ENCODE data around the gene ABCC9. TPM values are rescaled to one million over a fixed set of nuclear protein-coding genes. Genes with fewer than 3 reads are reported as not detected.
"Not testable (repeated sequence)": the region's sequence is repeated elsewhere in the genome, so short reads cannot be mapped to it uniquely, and the experiment has no call there.

ABCC9 gene
- total RNA-seq, 1 experiment from 2014 or later = not detected

DNA sequence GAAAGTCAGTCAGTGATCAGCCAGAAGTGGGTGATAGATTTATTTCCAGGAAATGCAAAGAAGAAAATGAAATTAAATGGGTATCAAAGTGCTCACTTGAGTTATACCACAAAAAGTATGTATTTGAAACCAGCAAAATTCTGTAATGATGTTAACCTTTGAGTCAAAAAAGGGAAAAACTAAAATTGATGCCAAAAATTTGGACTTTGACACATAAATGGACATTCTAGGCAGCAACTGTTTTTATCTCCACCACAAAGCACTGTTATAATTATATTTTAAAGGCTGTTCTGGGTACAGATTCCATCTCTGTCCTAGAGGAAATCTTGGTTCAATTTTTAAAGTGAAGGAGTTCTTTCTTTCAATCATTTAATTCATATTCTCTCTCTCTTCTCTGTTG is 135.0 kb downstream of the ABCC9 start:
- Histone ChIP-seq H3K79me2 (ENCODE audit: low read length) (no peaks in the 10 kb centered on the region), H3K27me3 (ENCODE audit: low read length) (no peaks in the 10 kb centered on the region), H3K9ac (ENCODE audit: low read length) (no peak overlapping the region), H4K20me1 (ENCODE audit: insufficient read depth, low read depth, low read length) (no peaks in the 10 kb centered on the region), H3K4me1 (ENCODE audit: low read length) (no peaks in the 10 kb centered on the region), H3K4me2 (ENCODE audit: low read depth, low read length, poor library complexity, severe bottlenecking) (no peak overlapping the region), H2AFZ (ENCODE audit: low read length) (no peak overlapping the region), H3K9me3 (ENCODE audit: low read length) (no peaks in the 10 kb centered on the region), H3K36me3 (ENCODE audit: insufficient read depth, low read length) (no peaks in the 10 kb centered on the region), H3K4me3 (ENCODE audit: low read length) (no peak overlapping the region), H3K9me2 (replicated peaks; ENCODE audit: insufficient read depth, low read length) (no peaks in the 10 kb centered on the region), H3K27ac (ENCODE audit: low read length) (no peak overlapping the region)
- DNase-seq = no peak

DNA sequence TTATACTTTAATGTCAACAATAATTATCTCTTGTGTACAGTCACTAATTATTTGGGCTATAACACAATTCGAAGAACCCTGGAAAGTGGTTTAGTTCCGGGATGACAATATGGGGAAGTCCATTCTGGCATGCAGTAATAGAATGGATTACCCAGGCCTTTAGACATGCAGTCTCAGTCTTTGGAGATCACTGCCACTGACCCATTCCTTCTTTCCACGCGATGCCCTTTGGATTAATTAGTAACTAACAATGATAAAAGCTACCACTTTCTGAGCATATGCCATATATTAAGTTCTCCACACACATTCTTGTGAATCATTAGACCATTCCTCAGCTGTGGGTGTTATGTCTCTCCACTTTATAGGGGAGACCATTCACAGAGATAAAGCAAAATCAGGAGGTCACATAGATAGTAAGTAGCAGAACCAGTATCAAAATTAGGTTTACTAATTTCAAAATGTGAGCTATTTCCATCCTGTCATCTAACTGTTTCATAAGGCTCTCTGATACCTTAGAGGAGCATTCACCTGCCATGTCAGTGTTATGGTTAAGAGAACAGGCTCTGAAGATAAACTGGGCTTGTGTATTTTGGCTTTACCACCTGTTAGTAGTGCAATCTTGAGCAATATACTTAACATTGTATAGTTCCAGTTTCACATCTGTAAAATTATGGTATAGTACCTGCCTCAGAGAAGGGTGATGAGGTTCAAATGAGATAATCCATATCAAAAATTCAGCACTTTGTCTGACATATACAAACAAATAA is 139.5 kb downstream of the ABCC9 start:
- no peak overlapping the region for H3K9ac ChIP-seq (ENCODE audit: low read length)
- no peaks in the 10 kb centered on the region for H3K27me3 ChIP-seq (ENCODE audit: low read length)
- DNase-seq = no peak
- H3K9me3 ChIP-seq (ENCODE audit: low read length) = no peaks in the 10 kb centered on the region
- no peak overlapping the region for H2AFZ ChIP-seq (ENCODE audit: low read length)
- H3K36me3 ChIP-seq (ENCODE audit: insufficient read depth, low read length) = no peaks in the 10 kb centered on the region
- no peak overlapping the region for H3K27ac ChIP-seq (ENCODE audit: low read length)
- H3K4me1 ChIP-seq (ENCODE audit: low read length) = no peaks in the 10 kb centered on the region
- H3K4me3 ChIP-seq (ENCODE audit: low read length) = no peak overlapping the region
- no peaks in the 10 kb centered on the region for H3K79me2 ChIP-seq (ENCODE audit: low read length)
- H4K20me1 ChIP-seq (ENCODE audit: insufficient read depth, low read depth, low read length) = no peaks in the 10 kb centered on the region
- H3K4me2 ChIP-seq (ENCODE audit: low read depth, low read length, poor library complexity, severe bottlenecking) = no peak overlapping the region
- H3K9me2 ChIP-seq (replicated peaks; ENCODE audit: insufficient read depth, low read length) = no peaks in the 10 kb centered on the region

DNA sequence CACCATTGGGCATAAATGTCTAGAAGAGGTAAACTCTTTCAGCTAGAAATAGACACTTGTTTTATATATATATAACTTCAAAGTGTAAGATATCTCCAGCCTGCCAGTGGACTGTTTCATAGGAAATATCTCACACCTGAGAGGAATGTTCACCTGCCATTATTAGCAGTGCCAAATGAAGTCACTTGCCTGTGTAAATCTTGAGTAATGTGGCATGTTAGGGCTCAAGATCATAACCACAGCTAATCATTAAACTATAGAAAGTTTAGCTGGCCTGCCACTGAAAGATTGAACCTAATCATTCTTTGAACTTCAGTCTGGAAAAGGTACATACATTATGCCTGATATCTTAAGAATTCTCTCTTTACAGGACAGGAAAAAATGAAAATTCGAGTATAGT is 141.2 kb downstream of the ABCC9 start:
- Histone ChIP-seq H3K9me2 (replicated peaks; ENCODE audit: insufficient read depth, low read length) (no peaks in the 10 kb centered on the region), H3K9me3 (ENCODE audit: low read length) (no peaks in the 10 kb centered on the region), H3K9ac (ENCODE audit: low read length) (no peak overlapping the region), H3K4me1 (ENCODE audit: low read length) (no peaks in the 10 kb centered on the region), H3K36me3 (ENCODE audit: insufficient read depth, low read length) (no peaks in the 10 kb centered on the region), H3K27ac (ENCODE audit: low read length) (no peak overlapping the region), H3K27me3 (ENCODE audit: low read length) (no peaks in the 10 kb centered on the region), H3K79me2 (ENCODE audit: low read length) (no peaks in the 10 kb centered on the region), H3K4me3 (ENCODE audit: low read length) (no peak overlapping the region), H4K20me1 (ENCODE audit: insufficient read depth, low read depth, low read length) (no peaks in the 10 kb centered on the region), H3K4me2 (ENCODE audit: low read depth, low read length, poor library complexity, severe bottlenecking) (no peak overlapping the region), H2AFZ (ENCODE audit: low read length) (no peak overlapping the region)
- no peak for DNase-seq

DNA sequence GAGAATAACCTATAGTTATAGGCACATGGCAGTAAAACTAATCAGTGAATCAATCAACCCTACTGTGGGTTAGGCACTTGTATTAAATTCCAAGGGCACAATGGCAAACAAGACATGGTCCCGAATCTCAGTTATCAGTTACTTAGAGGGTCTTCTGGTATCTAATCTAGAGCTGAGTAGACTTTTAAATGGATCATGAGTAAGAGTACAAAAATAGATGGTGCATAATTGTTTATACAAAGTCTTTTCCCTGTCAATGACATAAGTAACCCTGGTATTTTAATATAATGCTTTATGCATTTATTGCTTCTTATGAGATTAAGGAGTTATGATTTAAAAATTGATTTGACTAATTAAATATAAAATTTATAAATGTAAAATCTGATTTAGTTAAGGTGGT is 143.7 kb downstream of the ABCC9 start:
- H3K4me3 ChIP-seq (ENCODE audit: low read length) = no peak overlapping the region
- no peaks in the 10 kb centered on the region for H3K4me1 ChIP-seq (ENCODE audit: low read length)
- no peaks in the 10 kb centered on the region for H3K9me2 ChIP-seq (replicated peaks; ENCODE audit: insufficient read depth, low read length)
- H3K79me2 ChIP-seq (ENCODE audit: low read length) = no peaks in the 10 kb centered on the region
- no peaks in the 10 kb centered on the region for H3K36me3 ChIP-seq (ENCODE audit: insufficient read depth, low read length)
- no peaks in the 10 kb centered on the region for H4K20me1 ChIP-seq (ENCODE audit: insufficient read depth, low read depth, low read length)
- no peaks in the 10 kb centered on the region for H3K9me3 ChIP-seq (ENCODE audit: low read length)
- no peak overlapping the region for H3K4me2 ChIP-seq (ENCODE audit: low read depth, low read length, poor library complexity, severe bottlenecking)
- no peak for DNase-seq
- H3K9ac ChIP-seq (ENCODE audit: low read length) = no peak overlapping the region
- no peak overlapping the region for H2AFZ ChIP-seq (ENCODE audit: low read length)
- H3K27me3 ChIP-seq (ENCODE audit: low read length) = no peaks in the 10 kb centered on the region
- H3K27ac ChIP-seq (ENCODE audit: low read length) = no peak overlapping the region

DNA sequence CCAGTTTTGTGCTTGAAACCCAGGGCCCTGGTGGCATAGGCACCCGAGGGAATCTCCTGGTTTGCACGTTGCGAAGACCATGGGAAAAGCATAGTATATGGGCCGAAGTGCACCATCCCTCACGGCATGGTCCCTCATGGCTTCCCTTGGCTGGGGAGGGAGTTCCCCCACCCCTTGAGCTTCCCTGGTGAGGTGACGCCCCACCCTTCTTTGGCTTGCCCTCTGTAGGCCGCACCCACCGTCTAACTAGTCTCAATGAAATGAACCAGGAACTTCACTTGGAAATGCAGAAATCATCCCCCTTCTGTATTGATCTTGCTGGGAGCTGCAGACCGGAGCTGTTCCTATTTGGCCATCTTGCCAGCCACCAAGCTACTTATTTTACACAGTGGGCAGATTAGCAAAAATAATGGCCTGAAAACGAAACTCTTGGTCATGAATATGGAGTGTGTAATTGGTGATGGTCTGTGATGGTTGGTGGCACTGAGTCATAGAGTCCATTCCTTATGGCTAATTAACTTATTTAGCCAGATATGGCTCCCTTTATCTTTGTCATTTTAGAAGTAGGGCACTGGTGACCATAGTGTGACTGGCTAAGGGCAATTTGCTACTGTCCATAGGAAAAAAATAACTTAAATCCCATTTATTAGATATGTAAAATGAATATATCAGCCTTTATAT is 145.4 kb downstream of the ABCC9 start:
- Histone ChIP-seq H3K4me2 (ENCODE audit: low read depth, low read length, poor library complexity, severe bottlenecking) (no peak overlapping the region), H3K9ac (ENCODE audit: low read length) (no peak overlapping the region), H3K4me1 (ENCODE audit: low read length) (no peaks in the 10 kb centered on the region), H3K9me3 (ENCODE audit: low read length) (no peaks in the 10 kb centered on the region), H3K79me2 (ENCODE audit: low read length) (no peaks in the 10 kb centered on the region), H3K4me3 (ENCODE audit: low read length) (no peak overlapping the region), H3K9me2 (replicated peaks; ENCODE audit: insufficient read depth, low read length) (no peaks in the 10 kb centered on the region), H4K20me1 (ENCODE audit: insufficient read depth, low read depth, low read length) (no peaks in the 10 kb centered on the region), H3K27ac (ENCODE audit: low read length) (no peak overlapping the region), H3K36me3 (ENCODE audit: insufficient read depth, low read length) (no peaks in the 10 kb centered on the region), H3K27me3 (ENCODE audit: low read length) (no peaks in the 10 kb centered on the region), H2AFZ (ENCODE audit: low read length) (no peak overlapping the region)
- no peak for DNase-seq

DNA sequence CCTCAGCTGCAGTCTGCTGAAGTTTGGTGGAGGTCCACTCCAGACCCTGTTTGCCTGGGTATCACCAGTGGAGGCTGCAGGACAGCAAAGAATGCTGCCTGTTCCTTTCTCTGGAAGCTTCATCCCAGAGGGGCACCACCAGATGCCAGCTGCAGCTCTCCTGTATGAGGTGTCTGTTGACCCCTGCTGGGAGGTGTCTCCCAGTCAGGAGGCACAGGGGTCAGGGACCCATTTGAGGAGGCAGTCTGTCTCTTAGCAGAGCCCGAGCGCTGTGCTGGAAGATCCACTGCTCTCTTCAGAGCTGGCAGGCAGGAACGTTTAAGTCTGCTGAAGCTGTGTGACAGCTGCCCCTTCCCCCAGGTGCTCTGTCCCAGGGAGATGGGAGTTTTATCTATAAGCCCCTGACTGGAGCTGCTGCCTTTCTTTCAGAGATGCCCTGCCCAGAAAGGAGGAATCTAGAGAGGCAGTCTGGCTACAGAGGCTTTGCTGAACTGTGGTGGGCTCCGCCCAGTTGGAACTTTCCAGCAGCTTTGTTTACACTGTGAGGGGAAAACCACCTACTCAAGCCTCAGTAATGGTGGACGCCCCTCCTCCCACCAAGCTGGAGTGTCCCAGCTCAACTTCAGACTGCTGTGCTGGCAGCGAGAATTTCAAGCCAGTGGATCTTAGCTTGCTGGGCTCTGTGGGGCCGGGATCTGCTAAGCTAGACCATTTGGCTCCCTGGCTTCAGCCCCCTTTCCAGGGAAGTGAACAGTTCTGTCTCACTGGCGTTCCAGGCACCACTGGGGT is 146.2 kb downstream of the ABCC9 start:
- not testable (repeated sequence) for H3K4me2 ChIP-seq (ENCODE audit: low read depth, low read length, poor library complexity, severe bottlenecking); H3K79me2 ChIP-seq (ENCODE audit: low read length); H3K4me3 ChIP-seq (ENCODE audit: low read length); H3K9me3 ChIP-seq (ENCODE audit: low read length); H3K27me3 ChIP-seq (ENCODE audit: low read length); H4K20me1 ChIP-seq (ENCODE audit: insufficient read depth, low read depth, low read length); H3K9me2 ChIP-seq (replicated peaks; ENCODE audit: insufficient read depth, low read length); H3K4me1 ChIP-seq (ENCODE audit: low read length); H3K9ac ChIP-seq (ENCODE audit: low read length); H3K36me3 ChIP-seq (ENCODE audit: insufficient read depth, low read length); H2AFZ ChIP-seq (ENCODE audit: low read length); DNase-seq; H3K27ac ChIP-seq (ENCODE audit: low read length)

- not testable (repeated sequence) for H3K36me3 ChIP-seq (ENCODE audit: insufficient read depth, low read length); DNase-seq; H2AFZ ChIP-seq (ENCODE audit: low read length); H4K20me1 ChIP-seq (ENCODE audit: insufficient read depth, low read depth, low read length); H3K9me3 ChIP-seq (ENCODE audit: low read length); H3K4me2 ChIP-seq (ENCODE audit: low read depth, low read length, poor library complexity, severe bottlenecking); H3K9ac ChIP-seq (ENCODE audit: low read length); H3K27ac ChIP-seq (ENCODE audit: low read length); H3K27me3 ChIP-seq (ENCODE audit: low read length); H3K4me3 ChIP-seq (ENCODE audit: low read length); H3K4me1 ChIP-seq (ENCODE audit: low read length); H3K9me2 ChIP-seq (replicated peaks; ENCODE audit: insufficient read depth, low read length); H3K79me2 ChIP-seq (ENCODE audit: low read length)
Observed at GRCh38 chr12:21789687-21790086, 151.5 kb downstream of the ABCC9 start.

Data from Karpas-422 (cell line).